Activated CD4-positive, alpha-beta memory T cell treated with anti-CD3 and anti-CD28 coated beads for 36 hours (primary cell): ENCODE results near the gene MAP1LC3B. TPM values are rescaled to one million over a fixed set of nuclear protein-coding genes. Genes with fewer than 3 reads are reported as not detected.

Experiments
- CTCF ChIA-PET: fragments of 350-600 bp; sonication (Branson Sonifier 250); formaldehyde crosslinking; loops from one replicate; lab custom pipeline; 2021; ENCODE audit warnings: antibody characterized with exemption, inconsistent platforms; lab: Charles Lee
- POLR2A ChIA-PET: fragments of 350-600 bp; sonication (Branson Sonifier 250); formaldehyde crosslinking; loops from one replicate; lab custom pipeline; 2021; ENCODE audit warnings: antibody characterized with exemption; lab: Charles Lee
- DNase-seq: peaks from one replicate; pipeline ENCODE4 v3.0.0-alpha.2; 2020
- H3K27ac Mint-ChIP-seq: one replicate; pipeline ENCODE4 v1.8.0; 2021; ENCODE audit warnings: mixed read lengths
- H3K27me3 Mint-ChIP-seq: one replicate; pipeline ENCODE4 v1.8.0; 2021; ENCODE audit warnings: mixed read lengths
- H3K36me3 Mint-ChIP-seq: one replicate; pipeline ENCODE4 v1.8.0; 2021; ENCODE audit warnings: mixed read lengths
- H3K4me1 Mint-ChIP-seq: one replicate; pipeline ENCODE4 v1.8.0; 2021; ENCODE audit warnings: low read depth, mixed read lengths
- H3K4me3 Mint-ChIP-seq: one replicate; pipeline ENCODE4 v1.8.0; 2021; ENCODE audit warnings: mild to moderate bottlenecking, mixed read lengths
- H3K9me3 Mint-ChIP-seq: one replicate; pipeline ENCODE4 v1.8.0; 2021; ENCODE audit warnings: mixed read lengths
- intact Hi-C: fragments of 100-400 bp; cut with micrococcal nuclease; formaldehyde crosslinking; loops from one replicate; pipeline ENCODE4 v1.15.1; 2023
- total RNA-seq, 2 experiments: library from RNA; stranded (reverse); gene quantifications; one replicate each; pipeline ENCODE4 v1.2.3, GENCODE V29; 2021

Gene MAP1LC3B
- 10 to 100 TPM; 69.3 to 72.5 TPM for total RNA-seq

- H3K4me1 Mint-ChIP-seq: peaks cover 61% of the 10 kb centered on the region
- H3K9me3 Mint-ChIP-seq: no peaks in the 10 kb centered on the region
- peak within 1 kb of the TSS; percentile 95 for H3K27ac Mint-ChIP-seq
- H3K36me3 Mint-ChIP-seq: peaks cover 11% of the 10 kb centered on the region
- POLR2A ChIA-PET: interaction anchor here (0.6 to 3.2 kb wide), 2 partner anchors 9 to 243 kb away, joined by 3 to 27 read pairs; partner anchors contain the start of gene FBXO31
- CTCF ChIA-PET: interaction anchor here (1.4 to 3.0 kb wide), 2 partner anchors 10 to 244 kb away, joined by 4 to 33 read pairs; no protein-coding TSS in a partner anchor
- intact Hi-C loops: loop anchor here (1.0 to 5.0 kb wide), 5 partner anchors 9 to 375 kb away; partner anchors contain the start of genes FBXO31, KLHDC4 and ZCCHC14
- peak; percentile 98 for DNase-seq
- peak within 1 kb of the TSS; percentile 86 for H3K4me3 Mint-ChIP-seq
- no peaks in the 10 kb centered on the region for H3K27me3 Mint-ChIP-seq
These were observed at the start of gene MAP1LC3B for GRCh38 chr16:87391950-87392820. MAP1LC3B (plus strand) TSS chr16:87392336; CDS start chr16:87392428, 92 bp downstream.

- intact Hi-C loops: no loop called here
- Mint-ChIP-seq H3K4me1 (peaks cover 11% of the 10 kb centered on the region), H3K27me3 (no peaks in the 10 kb centered on the region), H3K9me3 (no peaks in the 10 kb centered on the region), H3K36me3 (peaks cover 34% of the 10 kb centered on the region), H3K4me3 (no peak overlapping the region), H3K27ac (no peak overlapping the region)
- DNase-seq: no peak
- POLR2A ChIA-PET: no interaction called here
- CTCF ChIA-PET: interaction anchor here (0.5 kb wide), 1 partner anchor 41 kb away, joined by 3 read pairs; no protein-coding TSS in a partner anchor
These were observed 49.6 kb upstream of the MAP1LC3B start for GRCh38 chr16:87342504-87342903.

- H3K27me3 Mint-ChIP-seq: no peaks in the 10 kb centered on the region
- no peak overlapping the region for H3K4me3 Mint-ChIP-seq
- H3K36me3 Mint-ChIP-seq: peaks cover 34% of the 10 kb centered on the region
- H3K9me3 Mint-ChIP-seq: no peaks in the 10 kb centered on the region
- intact Hi-C loops: no loop called here
- no peak for DNase-seq
- peaks cover 11% of the 10 kb centered on the region for H3K4me1 Mint-ChIP-seq
- peak overlapping the region; percentile 28 for H3K27ac Mint-ChIP-seq
- CTCF ChIA-PET: no interaction called here
- POLR2A ChIA-PET: no interaction called here
These were observed 49.0 kb upstream of the MAP1LC3B start for GRCh38 chr16:87342978-87343752.

- ChIA-PET CTCF (no interaction called here), POLR2A (interaction anchor here (0.5 kb wide), 1 partner anchor 22 kb away, joined by 3 read pairs; no protein-coding TSS in a partner anchor)
- H3K27ac Mint-ChIP-seq: peak overlapping the region; percentile 28
- H3K9me3 Mint-ChIP-seq: no peaks in the 10 kb centered on the region
- no peak overlapping the region for H3K4me3 Mint-ChIP-seq
- peaks cover 11% of the 10 kb centered on the region for H3K4me1 Mint-ChIP-seq
- peaks cover 34% of the 10 kb centered on the region for H3K36me3 Mint-ChIP-seq
- no peak for DNase-seq
- intact Hi-C loops: no loop called here
- H3K27me3 Mint-ChIP-seq: no peaks in the 10 kb centered on the region
These were observed 48.4 kb upstream of the MAP1LC3B start for GRCh38 chr16:87343753-87344050.

- Mint-ChIP-seq H3K9me3 (no peaks in the 10 kb centered on the region), H3K4me1 (peaks cover 11% of the 10 kb centered on the region), H3K4me3 (no peak overlapping the region), H3K27ac (peak overlapping the region; percentile 58), H3K36me3 (peaks cover 35% of the 10 kb centered on the region), H3K27me3 (no peaks in the 10 kb centered on the region)
- CTCF ChIA-PET: no interaction called here
- no peak for DNase-seq
- POLR2A ChIA-PET: interaction anchor here (0.5 to 1.2 kb wide), 2 partner anchors 23 to 27 kb away, joined by 3 read pairs; partner anchors contain the start of gene C16orf95
- intact Hi-C loops: no loop called here
These were observed 47.8 kb upstream of the MAP1LC3B start for GRCh38 chr16:87344165-87344930.

GRCh38 chr16:87344931-87345631 lies 47.1 kb upstream of the MAP1LC3B start:
- H3K27ac Mint-ChIP-seq: peak overlapping the region; percentile 86
- intact Hi-C loops: loop anchor here (5.0 kb wide), 1 partner anchor 37 kb away; the partner anchor contains the start of gene FBXO31
- H3K4me3 Mint-ChIP-seq: peak overlapping the region; percentile 27
- ChIA-PET POLR2A (interaction anchor here (1.2 kb wide), 1 partner anchor 28 kb away, joined by 3 read pairs; the partner anchor contains the start of gene C16orf95), CTCF (no interaction called here)
- no peaks in the 10 kb centered on the region for H3K27me3 Mint-ChIP-seq
- peaks cover 11% of the 10 kb centered on the region for H3K4me1 Mint-ChIP-seq
- H3K9me3 Mint-ChIP-seq: no peaks in the 10 kb centered on the region
- H3K36me3 Mint-ChIP-seq: peaks cover 32% of the 10 kb centered on the region
- DNase-seq: peak; percentile 74

- Mint-ChIP-seq H3K27ac (peak overlapping the region; percentile 86), H3K4me3 (no peak overlapping the region), H3K4me1 (peaks cover 11% of the 10 kb centered on the region), H3K9me3 (no peaks in the 10 kb centered on the region), H3K27me3 (no peaks in the 10 kb centered on the region), H3K36me3 (peaks cover 29% of the 10 kb centered on the region)
- intact Hi-C loops: loop anchor here (5.0 kb wide), 1 partner anchor 36 kb away; the partner anchor contains the start of gene FBXO31
- no peak for DNase-seq
- ChIA-PET POLR2A (interaction anchor here (1.2 kb wide), 1 partner anchor 29 kb away, joined by 3 read pairs; the partner anchor contains the start of gene C16orf95), CTCF (no interaction called here)
These were observed 46.3 kb upstream of the MAP1LC3B start for GRCh38 chr16:87345726-87346424.

- Mint-ChIP-seq H3K9me3 (no peaks in the 10 kb centered on the region), H3K27ac (peak overlapping the region; percentile 13), H3K4me3 (no peak overlapping the region), H3K4me1 (peaks cover 11% of the 10 kb centered on the region), H3K27me3 (no peaks in the 10 kb centered on the region), H3K36me3 (peaks cover 28% of the 10 kb centered on the region)
- intact Hi-C loops: loop anchor here (5.0 kb wide), 1 partner anchor 36 kb away; the partner anchor contains the start of gene FBXO31
- POLR2A ChIA-PET: no interaction called here
- CTCF ChIA-PET: no interaction called here
- no peak for DNase-seq
These were observed 45.5 kb upstream of the MAP1LC3B start for GRCh38 chr16:87346517-87347060.

GRCh38 chr16:87347932-87348615 lies 44.1 kb upstream of the MAP1LC3B start:
- CTCF ChIA-PET: no interaction called here
- POLR2A ChIA-PET: interaction anchor here (0.6 kb wide), 1 partner anchor 26 kb away, joined by 3 read pairs; no protein-coding TSS in a partner anchor
- Mint-ChIP-seq H3K36me3 (peaks cover 22% of the 10 kb centered on the region), H3K27ac (no peak overlapping the region), H3K4me3 (no peak overlapping the region), H3K9me3 (no peaks in the 10 kb centered on the region), H3K4me1 (peaks cover 11% of the 10 kb centered on the region), H3K27me3 (no peaks in the 10 kb centered on the region)
- intact Hi-C loops: loop anchor here (5.0 kb wide), 1 partner anchor 34 kb away; the partner anchor contains the start of gene FBXO31
- DNase-seq: no peak
